ENCODE measurements around the gene GRM1.

Gene GRM1

GRCh38 chr6:146397638-146398037 lies 368.8 kb downstream of the GRM1 start:
- DNase-seq: no peak

GRCh38 chr6:146402476-146402875 lies 373.6 kb downstream of the GRM1 start:
- DNase-seq: no peak

GRCh38 chr6:146408583-146408982 lies 379.7 kb downstream of the GRM1 start:
- no peak for DNase-seq

DNA sequence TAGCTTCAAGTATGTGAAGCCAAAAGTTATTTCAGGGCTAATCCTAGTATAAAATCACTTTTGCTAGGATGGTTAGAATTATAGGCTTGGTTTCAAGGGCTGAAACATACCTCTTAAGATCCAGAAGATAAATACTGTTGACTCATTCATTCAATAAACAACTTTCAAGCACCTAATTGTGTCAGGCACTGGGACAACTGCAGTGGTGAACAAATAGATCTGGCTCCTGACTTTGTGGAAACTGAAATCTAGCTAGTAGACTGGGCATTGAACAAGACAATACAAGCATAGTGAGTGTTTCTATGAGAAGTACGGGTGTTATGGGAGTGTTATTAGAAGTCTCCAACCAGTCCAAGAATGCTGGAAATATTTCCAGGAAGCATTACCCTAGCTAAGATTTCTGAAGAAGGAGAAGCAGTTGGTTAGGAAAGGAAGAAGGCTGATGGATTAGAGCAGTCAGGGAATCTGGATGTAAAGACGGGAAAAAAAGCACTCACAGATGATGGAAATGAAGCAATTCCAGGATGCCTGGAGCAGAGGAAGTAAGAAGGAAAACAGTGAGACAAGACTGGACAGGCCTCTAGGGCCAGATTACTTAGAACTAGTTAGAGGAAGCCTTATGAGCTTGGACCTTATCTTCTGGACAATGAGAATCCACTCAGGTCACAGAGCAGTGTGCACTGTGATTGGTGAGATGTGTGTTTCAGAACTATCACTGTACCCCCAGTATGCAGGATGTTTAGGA lies 382.2 kb downstream of the GRM1 start:
- no peak for DNase-seq

DNA sequence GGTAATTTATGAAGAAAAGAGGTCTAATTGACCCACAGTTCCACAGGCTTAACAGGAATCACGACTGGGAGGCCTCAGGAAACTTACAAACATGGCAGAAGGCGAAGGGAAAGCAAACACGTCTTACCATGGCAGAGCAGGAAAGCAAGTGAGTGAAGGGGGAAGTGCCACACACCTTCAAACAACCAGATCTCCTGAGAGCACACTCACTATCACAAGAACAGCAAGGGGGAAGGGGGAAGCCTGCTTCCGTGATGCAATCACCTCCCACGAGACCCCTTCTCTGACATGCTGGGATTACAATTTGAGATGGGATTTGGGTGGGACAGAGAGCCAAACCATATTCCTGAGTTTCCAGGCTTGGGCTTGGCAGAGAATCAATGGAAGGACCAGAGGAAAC lies 390.7 kb downstream of the GRM1 start:
- no peak for DNase-seq

GRCh38 chr6:146420255-146420654 lies 391.4 kb downstream of the GRM1 start:
- no peak for DNase-seq

DNA sequence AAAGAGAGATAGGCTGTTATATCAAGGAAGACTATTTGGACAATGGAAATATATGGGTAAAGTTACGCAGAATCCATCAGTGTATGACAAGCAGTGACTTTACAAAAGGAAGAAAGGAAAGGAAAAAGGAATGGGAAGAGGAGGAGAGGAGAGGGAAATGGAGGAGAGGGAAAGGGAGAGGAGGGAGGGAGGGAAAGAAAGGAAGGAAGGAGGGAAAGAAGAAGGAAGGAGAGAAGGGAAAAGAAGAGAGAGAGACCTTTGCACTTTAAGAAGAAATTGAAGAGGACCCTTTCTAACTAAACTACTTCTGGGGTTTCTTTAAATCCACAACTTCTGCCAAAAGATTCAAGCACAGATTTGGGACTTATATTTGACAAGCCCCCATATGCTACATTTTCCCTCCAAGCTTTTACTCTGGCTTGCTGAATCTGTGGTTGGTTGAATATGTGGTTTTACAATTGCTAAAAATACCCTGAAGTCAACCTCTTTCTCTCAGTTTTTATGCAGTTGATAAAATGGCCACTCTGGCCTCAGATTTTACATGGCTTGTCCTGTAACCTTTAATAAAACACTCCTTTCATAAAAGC lies 394.0 kb downstream of the GRM1 start:
- no peak for DNase-seq

DNA sequence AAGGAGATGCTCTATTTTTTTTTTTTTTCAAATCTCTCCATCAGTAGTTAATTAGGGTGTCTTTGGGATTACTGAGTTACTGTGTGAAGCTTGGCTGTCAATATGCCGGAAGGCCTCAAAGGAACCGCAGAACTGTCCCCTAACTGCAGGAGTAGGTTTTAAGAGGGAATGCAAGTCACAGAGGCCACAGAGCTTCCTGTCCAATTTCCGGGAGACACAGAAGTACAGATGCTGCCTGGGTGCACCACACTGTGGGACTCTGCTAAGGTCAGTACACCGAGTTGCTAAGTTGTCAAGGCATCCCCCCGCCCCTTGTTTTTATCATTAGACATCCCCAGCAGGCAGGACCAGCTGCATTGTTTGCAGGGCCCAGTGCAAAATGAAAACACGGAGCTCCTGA lies 394.6 kb downstream of the GRM1 start:
- DNase-seq: no peak

DNA sequence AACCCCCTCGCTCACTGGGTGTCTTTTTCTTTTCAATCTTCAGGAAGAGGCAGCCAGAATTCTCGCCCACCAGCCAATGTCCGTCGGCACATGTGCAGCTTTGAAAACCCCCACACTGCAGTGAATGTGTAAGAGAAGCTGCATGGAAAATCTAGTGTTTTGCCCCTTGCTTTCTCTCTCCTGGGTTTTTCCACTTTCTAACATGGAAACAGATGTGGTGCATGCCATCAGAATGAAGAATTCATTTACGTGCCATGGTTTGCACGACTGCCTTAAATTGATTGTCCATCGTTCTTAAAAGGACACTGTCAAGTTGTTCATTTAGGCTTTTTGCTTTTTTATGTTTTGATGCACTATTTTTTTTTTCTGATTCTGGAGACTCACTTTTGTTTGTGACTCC lies 397.7 kb downstream of the GRM1 start:
- DNase-seq: no peak

DNA sequence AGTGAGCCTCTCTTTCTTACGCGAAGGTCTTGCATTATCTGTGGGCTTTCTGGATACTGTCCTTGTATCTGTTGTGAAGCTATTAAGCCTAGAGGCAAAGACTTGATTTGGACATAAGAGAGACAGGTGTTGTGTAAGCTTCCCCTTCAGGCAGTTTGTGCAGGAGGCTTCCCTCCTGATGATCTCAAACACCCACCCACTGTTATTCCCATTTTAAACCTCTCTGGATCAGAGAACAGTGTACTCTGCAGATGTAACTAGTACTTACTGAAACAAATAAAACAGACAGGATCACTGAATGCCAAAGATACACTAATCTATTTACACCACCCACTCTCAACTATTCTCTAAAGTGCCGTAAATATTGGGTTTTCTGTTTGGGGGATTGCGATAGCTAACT lies 401.0 kb downstream of the GRM1 start:
- no peak for DNase-seq

GRCh38 chr6:146433881-146434731 lies 405.2 kb downstream of the GRM1 start:
- DNase-seq: no peak

GRCh38 chr6:146434732-146435390 lies 406.0 kb downstream of the GRM1 start:
- no peak for DNase-seq

DNA sequence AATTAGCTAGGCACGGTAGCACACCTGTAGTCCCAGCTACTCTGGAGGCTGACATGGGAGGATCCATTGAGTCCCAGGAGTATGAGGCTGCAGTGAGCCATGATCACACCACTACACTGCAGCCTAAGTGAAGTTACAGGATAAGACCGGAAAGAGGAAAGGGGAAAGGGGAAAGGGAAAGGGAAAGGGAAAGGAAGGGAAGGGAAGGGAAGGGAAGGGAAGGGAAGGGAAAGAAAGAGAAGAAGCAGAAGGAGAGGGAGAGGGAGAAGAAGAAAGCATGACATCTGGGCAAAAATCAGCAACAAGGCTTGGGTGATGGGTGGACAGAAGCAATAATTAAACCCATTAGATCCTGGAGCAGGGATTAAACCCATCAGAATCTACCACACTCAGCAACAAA lies 413.0 kb downstream of the GRM1 start:
- no peak for DNase-seq

DNA sequence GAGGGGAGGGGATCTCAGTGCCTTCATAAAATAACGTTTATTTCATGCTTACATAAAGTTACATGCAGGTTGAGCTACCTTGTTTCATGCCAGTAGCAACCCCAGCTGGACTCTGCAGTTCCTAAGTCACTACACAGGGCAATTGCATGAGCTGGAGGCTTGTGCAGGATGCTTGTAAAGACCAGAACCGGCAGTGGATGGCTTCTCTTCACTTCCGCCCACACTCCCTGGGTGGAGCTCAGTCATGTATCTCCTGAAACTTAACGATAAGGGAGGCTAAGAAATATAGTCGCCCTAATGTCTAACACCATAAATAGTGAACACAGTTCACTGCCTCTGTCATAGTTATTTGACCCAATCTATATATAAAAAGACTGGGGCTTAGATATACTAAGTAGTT lies 415.3 kb downstream of the GRM1 start:
- DNase-seq: no peak

GRCh38 chr6:146445233-146445632 lies 416.4 kb downstream of the GRM1 start:
- DNase-seq: no peak

DNA sequence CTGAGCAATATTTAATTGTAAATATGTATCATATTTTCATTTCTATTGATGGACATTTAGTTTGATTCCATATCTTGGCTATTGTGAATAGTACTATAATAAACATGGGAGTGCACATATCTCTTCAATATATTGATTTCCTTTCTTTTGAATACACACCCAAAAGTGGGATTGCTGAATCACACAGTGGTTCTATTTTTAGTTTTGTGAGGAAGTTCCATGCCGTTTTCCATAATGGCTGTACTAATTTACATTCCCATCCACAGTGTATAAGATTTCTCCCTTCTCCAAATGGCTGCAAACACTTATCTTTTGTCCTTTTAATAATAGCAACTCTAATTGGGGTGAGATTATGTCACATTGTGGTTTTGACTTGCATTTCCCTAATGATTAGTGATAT lies 428.0 kb downstream of the GRM1 start:
- no peak for DNase-seq

- DNase-seq: no peak
These were observed 432.1 kb downstream of the GRM1 start for GRCh38 chr6:146460941-146461340.

DNA sequence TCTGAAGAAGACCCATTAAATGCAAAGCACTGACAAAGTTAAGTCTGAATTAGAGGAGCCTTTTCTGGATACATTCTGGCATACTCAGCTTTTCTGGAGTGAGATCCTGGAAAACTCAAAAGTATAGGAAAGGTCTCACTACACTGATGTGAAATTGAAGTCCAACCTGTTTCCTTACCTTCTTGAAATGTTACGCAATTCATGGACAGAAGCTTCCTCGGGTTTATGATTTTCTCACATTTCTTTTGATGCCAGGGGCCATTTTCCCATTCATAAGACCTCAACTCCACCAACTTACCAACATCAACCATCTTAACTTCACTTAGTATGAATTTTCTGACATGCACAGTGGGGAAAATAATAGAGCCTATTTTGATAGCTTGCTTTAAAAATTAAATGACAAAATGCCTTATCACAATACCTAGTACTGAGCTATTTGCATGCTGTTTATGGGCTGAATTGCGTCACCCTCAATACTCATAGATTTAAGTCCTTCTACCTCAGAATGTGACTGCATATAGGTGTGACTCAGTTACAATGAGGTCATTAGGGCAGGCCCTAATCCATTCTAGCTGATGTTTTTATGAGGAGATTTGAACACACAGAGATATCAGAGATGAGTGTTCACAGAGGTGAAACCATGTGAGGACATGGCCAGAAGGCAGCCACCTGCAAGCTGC lies 441.4 kb downstream of the GRM1 start:
- no peak for DNase-seq

GRCh38 chr6:146472918-146473317 lies 444.1 kb downstream of the GRM1 start:
- DNase-seq: no peak

DNA sequence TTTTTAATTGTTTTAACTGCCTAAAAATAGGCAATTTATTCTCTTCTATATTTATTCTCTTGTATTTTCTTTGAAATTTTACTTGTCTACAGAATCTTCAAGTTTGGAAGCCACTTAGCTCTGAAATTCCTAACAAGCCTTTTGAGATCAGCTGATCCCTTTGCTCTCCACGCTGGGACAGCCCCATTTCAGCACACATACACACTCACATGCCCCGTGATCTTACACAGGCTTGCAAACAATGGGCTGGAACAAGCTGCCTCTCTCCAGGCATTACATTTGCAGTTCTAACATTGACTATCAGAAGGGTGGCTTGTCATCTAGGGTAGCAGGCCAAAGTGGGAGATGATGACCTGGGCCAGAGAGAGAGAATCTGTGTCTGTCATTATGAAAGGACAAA lies 452.7 kb downstream of the GRM1 start:
- no peak for DNase-seq

- no peak for DNase-seq
These were observed 455.5 kb downstream of the GRM1 start for GRCh38 chr6:146484411-146484810.
